HG02840 (cell line): ENCODE measurements around the gene MTRFR.
"Not testable (repeated sequence)": the region's sequence is repeated elsewhere in the genome, so short reads cannot be mapped to it uniquely, and the experiment has no call there.

Experiments
- ATAC-seq: cut with Tn5 transposase; IDR thresholded peaks from one replicate; pipeline ENCODE4 v1.9.1; 2021; ENCODE audit warnings: mild to moderate bottlenecking, moderate library complexity, moderate number of reproducible peaks; ENCODE audit not compliant: unreplicated experiment, low FRiP score

MTRFR gene

DNA sequence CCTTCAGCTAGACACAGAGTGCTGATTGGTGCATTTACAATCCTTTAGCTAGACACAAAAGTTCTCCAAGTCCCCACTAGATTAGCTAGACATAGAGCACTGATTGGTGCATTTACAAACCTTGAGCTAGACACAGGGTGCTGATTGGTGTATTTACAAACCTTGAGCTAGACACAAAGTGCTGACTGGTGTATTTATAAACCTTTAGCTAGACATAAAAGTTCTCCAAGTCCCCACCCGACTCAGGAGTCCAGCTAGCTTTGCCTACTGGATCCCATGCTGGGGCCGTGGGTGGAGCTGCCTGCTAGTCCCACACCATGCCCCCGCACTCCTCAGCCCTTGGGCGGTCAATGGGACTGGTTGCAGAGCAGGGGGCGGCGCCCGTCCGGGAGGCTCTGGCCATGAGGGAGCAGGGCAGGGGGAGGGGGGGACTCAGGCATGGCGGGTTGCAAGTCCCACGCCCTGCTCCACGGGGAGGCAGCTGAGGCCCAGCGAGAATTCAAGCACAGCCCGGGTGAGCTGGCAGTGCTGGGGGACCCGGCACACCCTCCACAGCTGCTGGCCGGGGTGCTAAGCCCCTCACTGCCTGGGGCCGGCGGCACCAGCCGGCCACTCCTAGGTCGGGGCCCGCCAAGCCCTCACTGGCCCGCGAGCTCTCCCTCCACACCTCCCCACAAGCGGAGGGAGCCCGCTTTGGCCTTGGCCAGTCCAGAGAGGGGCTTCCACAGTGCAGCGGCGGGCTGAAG is 15.9 kb downstream of the MTRFR start:
- not testable (repeated sequence) for ATAC-seq

GRCh38 chr12:123250471-123251383 is 17.5 kb downstream of the MTRFR start:
- no peak for ATAC-seq

DNA sequence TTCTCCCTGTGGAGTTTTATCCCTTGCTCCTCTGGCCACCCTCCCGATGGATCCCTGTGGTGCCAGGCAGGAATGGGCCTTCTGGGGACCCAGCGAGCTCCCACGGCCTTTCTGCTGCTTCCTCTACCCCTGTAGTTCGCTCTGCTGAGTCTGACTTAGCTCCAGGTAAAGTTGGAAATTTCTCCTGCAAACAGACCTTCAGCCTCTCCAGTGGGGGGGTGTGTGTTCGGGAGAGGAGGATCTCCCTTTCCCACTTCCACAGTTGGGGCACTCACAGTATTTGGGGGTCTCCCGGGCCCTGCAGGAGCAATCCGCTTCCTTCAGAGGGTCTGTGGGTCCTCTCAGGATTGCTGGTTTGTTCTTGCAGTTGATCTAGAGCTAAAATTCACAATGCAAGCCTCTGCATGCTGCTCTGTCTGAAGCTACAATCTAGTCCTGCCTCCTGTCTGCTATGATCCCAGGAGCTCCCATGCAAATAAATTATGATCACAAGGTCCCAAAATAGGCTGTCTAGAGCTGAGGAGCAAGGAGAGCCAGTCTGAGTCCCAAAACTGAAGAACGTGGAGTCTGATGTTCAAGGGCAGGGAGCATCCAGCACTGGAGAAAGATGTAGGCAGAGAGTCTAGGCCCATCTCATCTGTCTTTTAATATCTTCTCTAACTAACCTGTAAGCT is 18.3 kb downstream of the MTRFR start:
- ATAC-seq = no peak

- ATAC-seq = not testable (repeated sequence)
These were observed 19.1 kb downstream of the MTRFR start for GRCh38 chr12:123252365-123252764.

- ATAC-seq = no peak
These were observed 20.6 kb downstream of the MTRFR start for GRCh38 chr12:123253641-123254459.

GRCh38 chr12:123254853-123255446 is 21.7 kb downstream of the MTRFR start:
- no peak for ATAC-seq

- ATAC-seq = no peak
These were observed 25.4 kb downstream of the MTRFR start for GRCh38 chr12:123258593-123258992.

- ATAC-seq = no peak
These were observed 26.8 kb downstream of the MTRFR start for GRCh38 chr12:123260081-123260480.

- no peak for ATAC-seq
These were observed 28.0 kb downstream of the MTRFR start for GRCh38 chr12:123261196-123261595.

- no peak for ATAC-seq
These were observed 30.1 kb downstream of the MTRFR start for GRCh38 chr12:123263196-123263817.

DNA sequence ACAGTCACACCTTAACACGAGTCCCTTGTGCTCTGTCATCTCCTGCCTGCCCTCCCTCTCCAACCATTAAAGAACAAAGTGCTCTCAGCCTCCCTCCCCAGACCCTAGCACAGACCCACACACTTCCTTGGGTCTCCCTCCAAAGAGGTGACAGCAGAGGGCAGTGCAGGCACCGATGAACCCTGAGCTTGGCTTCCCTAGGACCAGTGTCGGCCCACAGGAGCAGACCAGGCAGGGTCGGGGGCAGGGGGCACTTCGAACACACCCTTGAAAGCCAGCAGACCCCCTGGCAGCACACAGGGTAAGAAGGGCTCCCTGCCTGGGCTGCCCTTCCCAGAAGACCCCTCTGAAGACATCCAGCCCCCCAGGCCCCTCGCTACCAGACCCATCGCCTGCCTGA is 31.4 kb downstream of the MTRFR start:
- no peak for ATAC-seq

DNA sequence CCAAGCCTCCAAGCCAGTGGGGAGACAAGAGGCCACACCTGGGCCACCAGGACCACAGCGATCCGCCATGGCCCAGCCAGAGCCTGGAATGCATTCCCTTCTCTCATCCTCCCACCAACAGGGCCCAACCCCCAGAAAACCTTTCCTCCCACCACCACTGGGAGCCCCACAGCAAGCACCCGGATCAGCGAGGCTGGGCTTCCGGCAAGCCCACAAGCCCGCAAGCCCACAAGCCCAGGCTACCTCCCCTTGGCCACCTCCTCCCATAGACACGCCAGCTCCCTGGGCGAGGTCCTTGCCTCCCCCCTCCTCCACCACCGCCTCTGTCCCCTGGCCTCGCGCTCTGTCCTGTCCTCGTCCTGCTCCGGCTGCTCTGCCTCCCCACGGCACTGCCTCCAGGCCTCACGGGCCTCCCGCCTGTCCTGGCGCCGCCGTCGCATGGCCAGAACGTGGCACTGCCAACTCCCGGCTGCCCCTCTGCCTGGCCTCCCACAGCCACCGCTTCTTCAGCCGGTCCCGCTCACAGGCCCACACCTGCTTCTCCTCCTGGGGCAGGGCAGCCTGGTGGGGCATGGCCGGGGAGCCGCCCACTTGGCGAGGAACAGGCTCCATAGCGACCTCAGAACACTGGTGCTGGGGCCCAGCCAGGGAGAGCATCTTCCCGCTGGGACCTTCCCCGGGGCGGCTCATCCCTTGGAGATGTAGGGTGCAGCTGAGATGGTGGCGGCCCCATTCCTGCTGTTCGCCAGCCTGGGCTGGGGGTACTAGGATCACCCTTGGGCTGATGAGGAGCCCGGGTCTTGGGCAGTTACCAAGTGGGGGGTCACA is 32.8 kb downstream of the MTRFR start:
- no peak for ATAC-seq

DNA sequence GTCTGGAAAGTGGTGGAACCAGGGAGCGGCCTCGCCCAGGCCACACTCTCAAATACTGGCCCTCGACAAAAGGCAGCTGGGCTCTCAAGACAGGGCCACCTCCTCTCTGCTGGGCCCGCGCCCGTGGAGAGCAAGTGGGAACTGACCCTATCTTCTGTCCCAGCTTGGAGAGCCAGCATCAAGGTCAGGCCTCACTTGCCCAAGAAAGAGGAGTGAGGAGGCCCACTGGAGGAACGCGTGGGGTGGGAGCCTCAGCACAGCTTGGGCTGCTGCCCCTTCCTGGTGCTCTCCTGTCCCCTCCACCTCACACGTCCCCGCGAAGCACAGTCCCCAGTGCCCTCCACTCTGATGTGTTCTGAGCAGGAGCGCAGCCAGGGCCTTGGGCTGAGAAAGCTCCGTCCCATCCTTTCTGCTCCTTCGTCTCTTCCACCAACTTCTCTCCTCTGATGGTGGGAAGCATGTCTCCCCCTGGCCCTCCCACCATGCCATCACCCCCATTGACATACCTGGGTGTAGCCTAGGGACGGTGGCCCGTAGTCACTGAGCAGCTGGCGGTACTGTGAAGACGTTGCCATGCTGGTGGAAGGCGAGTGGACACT is 33.5 kb downstream of the MTRFR start:
- ATAC-seq = no peak

DNA sequence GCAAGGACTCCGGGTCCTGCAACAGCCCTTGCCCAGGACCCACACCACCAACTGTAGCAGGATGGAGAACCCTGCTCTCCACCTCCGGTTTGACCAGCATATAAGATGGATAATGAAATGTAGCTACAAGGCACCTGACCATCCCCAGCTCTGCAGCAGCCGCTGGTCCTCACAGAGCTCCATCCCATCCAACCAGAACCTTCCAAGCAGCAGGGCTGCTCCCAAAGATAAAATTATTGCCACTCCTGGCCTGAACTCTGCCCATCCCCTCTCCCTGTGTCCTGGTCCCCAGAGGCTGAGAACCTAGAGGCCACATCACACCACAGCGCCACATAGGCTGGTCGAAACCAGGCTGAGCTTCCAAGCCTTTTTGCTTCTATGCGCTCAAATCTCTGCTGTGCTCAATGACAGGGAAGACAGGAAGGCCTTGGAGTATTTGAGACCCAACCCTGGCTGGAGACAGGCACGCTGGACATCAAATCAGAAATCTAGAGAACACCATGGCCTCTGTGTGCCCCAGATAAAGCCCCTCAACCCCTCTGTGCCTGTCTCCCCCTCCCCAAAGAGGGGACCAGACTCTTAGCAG is 34.2 kb downstream of the MTRFR start:
- ATAC-seq = no peak

GRCh38 chr12:123267991-123268843 is 35.0 kb downstream of the MTRFR start:
- ATAC-seq = no peak

- no peak for ATAC-seq
These were observed 35.6 kb downstream of the MTRFR start for GRCh38 chr12:123268850-123269249.

GRCh38 chr12:123269395-123269892 is 36.2 kb downstream of the MTRFR start:
- ATAC-seq = no peak
